ENCODE data around the gene CARD14.

CARD14 gene

DNA sequence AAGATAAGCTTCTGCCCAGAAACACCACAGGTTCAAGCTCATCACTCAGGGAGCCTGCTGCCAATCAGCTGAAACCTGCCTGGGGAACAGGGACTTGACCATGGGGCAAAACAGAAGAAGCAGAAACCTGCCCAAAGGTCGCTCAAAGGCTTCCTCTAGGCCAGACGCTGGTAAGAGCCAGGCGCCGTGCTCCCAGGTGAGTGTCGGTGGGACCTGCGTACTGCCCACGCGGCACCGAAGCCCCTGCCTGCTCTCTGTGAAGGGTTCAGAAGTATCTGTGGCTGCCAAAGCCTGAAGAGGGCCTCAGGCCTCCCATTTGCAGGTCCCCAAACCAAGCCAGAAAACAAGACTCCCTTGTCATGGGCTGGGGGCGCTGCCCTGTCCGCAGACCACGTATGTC is 39.9 kb downstream of the CARD14 start:
- no peak overlapping the region for H3K27ac Mint-ChIP-seq
- no peak overlapping the region for H3K4me3 Mint-ChIP-seq
- ATAC-seq: no peak
- peaks cover 40% of the 10 kb centered on the region for H3K36me3 Mint-ChIP-seq
- H3K4me1 Mint-ChIP-seq: peaks cover 12% of the 10 kb centered on the region
- H3K27me3 Mint-ChIP-seq: no peaks in the 10 kb centered on the region
- H3K9me3 Mint-ChIP-seq: no peaks in the 10 kb centered on the region

DNA sequence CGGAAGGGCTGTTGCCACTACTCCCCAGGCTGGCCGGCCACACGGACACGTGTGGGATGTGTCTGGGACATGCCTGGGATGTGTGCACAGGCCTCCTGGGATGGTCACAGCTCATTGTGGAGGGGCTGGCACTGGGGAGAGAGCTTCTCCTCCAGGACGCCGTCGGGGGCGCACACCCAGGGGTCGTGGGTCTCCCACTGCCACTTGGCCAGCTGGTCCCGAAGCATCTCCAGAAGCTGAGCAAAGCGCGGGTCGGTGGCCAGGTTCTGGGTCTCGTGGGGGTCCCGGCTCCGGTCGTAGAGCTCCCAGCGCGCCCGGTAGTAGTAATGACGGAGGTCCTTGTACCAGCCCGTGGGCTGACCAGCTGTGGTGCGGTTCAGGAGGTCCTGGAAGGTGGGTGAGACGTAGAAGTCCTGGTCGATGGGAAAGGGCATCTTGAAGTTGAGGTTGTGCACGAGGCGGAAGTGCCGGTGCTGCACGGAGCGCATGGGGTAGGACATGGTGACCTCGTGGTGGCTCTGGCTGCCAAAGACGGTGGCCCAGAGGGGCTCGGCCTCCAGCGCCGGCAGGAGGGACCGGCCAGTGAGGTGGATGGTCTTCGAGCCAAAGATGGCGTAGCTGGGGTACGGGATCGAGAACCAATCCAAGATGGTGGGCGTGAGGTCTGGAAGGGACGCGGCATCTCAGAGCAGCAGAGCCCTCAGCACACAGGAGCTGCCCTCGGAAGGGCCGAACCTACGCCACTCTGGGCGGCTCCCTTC is 40.7 kb downstream of the CARD14 start:
- no peaks in the 10 kb centered on the region for H3K27me3 Mint-ChIP-seq
- no peak for ATAC-seq
- H3K27ac Mint-ChIP-seq: no peak overlapping the region
- peaks cover 12% of the 10 kb centered on the region for H3K4me1 Mint-ChIP-seq
- H3K4me3 Mint-ChIP-seq: no peak overlapping the region
- H3K9me3 Mint-ChIP-seq: no peaks in the 10 kb centered on the region
- H3K36me3 Mint-ChIP-seq: peaks cover 47% of the 10 kb centered on the region

DNA sequence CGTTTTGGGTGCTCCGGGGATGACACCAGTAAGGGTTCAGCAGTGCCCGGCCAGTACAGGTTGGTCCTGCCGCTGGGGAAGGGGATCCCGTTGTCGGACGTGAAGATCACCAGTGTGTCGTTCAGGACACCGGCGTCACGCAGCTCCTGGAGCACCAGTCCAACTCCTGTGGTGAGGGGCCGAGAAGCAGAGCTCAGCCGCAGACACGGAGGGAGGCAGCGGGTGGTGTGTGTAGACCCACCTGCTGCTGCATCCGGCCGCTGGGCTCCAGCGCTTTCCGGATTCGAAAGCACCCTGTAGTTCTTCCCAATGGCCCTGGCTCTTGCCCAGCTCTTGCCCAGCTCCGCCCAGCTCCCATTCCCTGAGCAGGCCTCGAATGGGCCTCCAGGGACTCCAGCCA is 42.3 kb downstream of the CARD14 start:
- no peak for ATAC-seq
- Mint-ChIP-seq H3K36me3 (peaks cover 63% of the 10 kb centered on the region), H3K4me1 (peaks cover 19% of the 10 kb centered on the region), H3K4me3 (no peak overlapping the region), H3K27me3 (no peaks in the 10 kb centered on the region), H3K9me3 (no peaks in the 10 kb centered on the region), H3K27ac (no peak overlapping the region)

GRCh38 chr17:80212511-80212910 is 42.7 kb downstream of the CARD14 start:
- Mint-ChIP-seq H3K36me3 (peaks cover 67% of the 10 kb centered on the region), H3K27me3 (no peaks in the 10 kb centered on the region), H3K27ac (peak overlapping the region; percentile 82), H3K4me3 (no peak overlapping the region), H3K9me3 (no peaks in the 10 kb centered on the region), H3K4me1 (peaks cover 19% of the 10 kb centered on the region)
- no peak for ATAC-seq

DNA sequence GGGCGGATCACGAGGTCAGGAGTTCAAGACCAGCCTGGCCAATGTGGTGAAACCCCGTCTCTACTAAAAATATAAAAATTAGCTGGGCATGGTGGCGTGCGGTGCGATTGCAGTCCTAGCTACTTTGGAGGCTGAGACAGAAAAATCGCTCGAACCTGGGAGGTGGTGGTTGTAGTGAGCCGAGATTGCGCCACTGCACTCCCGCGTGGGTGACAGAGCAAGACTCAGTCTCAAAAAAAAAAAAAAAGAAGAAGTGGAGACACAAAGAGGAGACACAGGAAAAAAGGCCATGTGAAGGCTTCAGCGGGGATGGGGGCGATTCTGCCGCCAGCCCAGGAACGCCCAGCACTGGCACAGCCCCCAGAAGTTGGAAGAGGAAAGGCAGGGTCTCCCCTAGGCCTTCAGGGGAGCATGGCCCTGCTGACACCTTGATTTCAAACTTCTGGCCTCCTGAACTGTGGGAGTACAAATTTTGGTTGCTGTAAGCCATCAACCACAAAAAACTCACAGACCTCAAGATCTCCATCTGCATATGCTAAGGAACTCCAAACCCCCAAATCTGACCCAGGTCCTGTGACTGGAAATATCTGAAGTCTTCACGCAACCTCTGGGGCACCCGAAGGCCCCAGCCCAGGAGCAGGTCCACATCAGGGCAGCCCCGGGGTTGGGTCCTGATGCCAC is 43.3 kb downstream of the CARD14 start:
- H3K4me1 Mint-ChIP-seq: peaks cover 19% of the 10 kb centered on the region
- H3K4me3 Mint-ChIP-seq: no peak overlapping the region
- H3K9me3 Mint-ChIP-seq: no peaks in the 10 kb centered on the region
- peak; percentile 58 for ATAC-seq
- peak overlapping the region; percentile 82 for H3K27ac Mint-ChIP-seq
- peaks cover 69% of the 10 kb centered on the region for H3K36me3 Mint-ChIP-seq
- H3K27me3 Mint-ChIP-seq: no peaks in the 10 kb centered on the region

DNA sequence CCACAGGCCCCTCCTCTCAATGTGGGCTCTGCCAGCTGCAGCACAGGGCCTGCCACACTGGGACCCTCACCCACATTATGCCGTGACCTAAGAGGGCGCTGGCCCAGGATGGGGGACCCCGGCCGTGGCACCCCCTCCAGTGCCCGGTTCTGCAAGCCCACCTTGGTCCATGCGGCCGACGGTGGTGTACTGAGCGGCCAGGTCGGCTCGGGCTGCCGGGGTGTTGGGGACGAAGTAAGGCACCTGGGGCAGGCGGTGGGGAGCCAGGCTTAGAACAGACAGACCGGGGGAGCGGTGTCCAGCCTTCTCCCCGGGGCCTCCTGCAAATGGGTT is 43.8 kb downstream of the CARD14 start:
- H3K4me1 Mint-ChIP-seq: peaks cover 22% of the 10 kb centered on the region
- peaks cover 69% of the 10 kb centered on the region for H3K36me3 Mint-ChIP-seq
- H3K27me3 Mint-ChIP-seq: no peaks in the 10 kb centered on the region
- H3K9me3 Mint-ChIP-seq: no peaks in the 10 kb centered on the region
- H3K4me3 Mint-ChIP-seq: no peak overlapping the region
- peak overlapping the region; percentile 82 for H3K27ac Mint-ChIP-seq
- ATAC-seq: peak; percentile 6

DNA sequence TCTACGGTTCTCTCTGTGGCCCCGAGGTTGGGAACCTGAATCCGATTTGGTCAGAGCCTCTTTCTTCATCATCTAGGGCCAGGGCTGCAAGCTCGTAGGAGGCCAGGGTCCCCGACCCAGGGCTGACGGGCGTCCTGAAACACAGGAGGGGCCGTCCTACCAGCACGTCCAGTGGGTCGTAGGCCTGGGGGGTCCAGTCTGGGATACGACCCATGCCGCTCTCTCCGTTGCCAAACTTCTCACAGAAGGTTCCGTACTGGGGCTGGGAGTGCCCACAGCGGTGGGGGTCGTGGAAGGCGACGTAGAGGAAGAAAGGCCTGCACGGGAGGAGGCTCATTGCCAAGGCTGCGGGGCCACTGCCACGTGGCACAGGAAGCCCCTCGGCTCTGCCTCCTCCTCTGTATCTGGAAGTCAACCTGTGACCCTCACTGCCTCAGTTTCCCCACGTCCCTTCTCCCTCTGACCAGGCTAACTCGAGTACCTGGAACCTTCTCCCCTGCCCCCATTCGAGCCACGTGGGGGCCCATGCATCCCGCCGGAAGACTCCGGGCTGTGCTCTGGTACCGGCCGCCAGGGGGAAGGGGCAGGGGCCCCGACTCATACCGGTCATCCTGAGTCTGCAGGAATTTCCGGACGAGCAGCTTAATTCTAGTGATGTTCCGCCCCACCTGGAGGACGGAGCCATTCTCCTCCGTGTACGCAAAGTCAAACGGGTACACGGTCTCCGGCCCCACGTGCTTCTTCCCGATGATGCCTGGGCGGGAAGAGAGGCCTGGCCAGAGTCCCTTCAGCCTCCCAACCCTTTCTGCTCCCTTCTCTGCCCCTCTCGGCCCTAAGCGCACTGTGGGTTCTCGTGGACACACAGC is 44.4 kb downstream of the CARD14 start:
- H3K4me1 Mint-ChIP-seq: peaks cover 29% of the 10 kb centered on the region
- no peak overlapping the region for H3K4me3 Mint-ChIP-seq
- H3K9me3 Mint-ChIP-seq: no peaks in the 10 kb centered on the region
- no peaks in the 10 kb centered on the region for H3K27me3 Mint-ChIP-seq
- H3K36me3 Mint-ChIP-seq: peaks cover 67% of the 10 kb centered on the region
- no peak for ATAC-seq
- no peak overlapping the region for H3K27ac Mint-ChIP-seq

GRCh38 chr17:80214878-80215210 is 45.0 kb downstream of the CARD14 start:
- ATAC-seq: no peak
- H3K4me3 Mint-ChIP-seq: no peak overlapping the region
- no peak overlapping the region for H3K27ac Mint-ChIP-seq
- H3K9me3 Mint-ChIP-seq: no peaks in the 10 kb centered on the region
- H3K36me3 Mint-ChIP-seq: peaks cover 61% of the 10 kb centered on the region
- H3K27me3 Mint-ChIP-seq: no peaks in the 10 kb centered on the region
- peaks cover 35% of the 10 kb centered on the region for H3K4me1 Mint-ChIP-seq

GRCh38 chr17:80216473-80217456 is 46.9 kb downstream of the CARD14 start:
- no peak for ATAC-seq
- Mint-ChIP-seq H3K4me3 (no peak overlapping the region), H3K9me3 (no peaks in the 10 kb centered on the region), H3K27ac (no peak overlapping the region), H3K27me3 (no peaks in the 10 kb centered on the region), H3K36me3 (peaks cover 42% of the 10 kb centered on the region), H3K4me1 (peaks cover 42% of the 10 kb centered on the region)

- H3K9me3 Mint-ChIP-seq: no peaks in the 10 kb centered on the region
- H3K27ac Mint-ChIP-seq: no peak overlapping the region
- peaks cover 40% of the 10 kb centered on the region for H3K4me1 Mint-ChIP-seq
- no peak for ATAC-seq
- H3K4me3 Mint-ChIP-seq: no peak overlapping the region
- peaks cover 39% of the 10 kb centered on the region for H3K36me3 Mint-ChIP-seq
- H3K27me3 Mint-ChIP-seq: no peaks in the 10 kb centered on the region
Observed at GRCh38 chr17:80217703-80218362, 48.0 kb downstream of the CARD14 start.

DNA sequence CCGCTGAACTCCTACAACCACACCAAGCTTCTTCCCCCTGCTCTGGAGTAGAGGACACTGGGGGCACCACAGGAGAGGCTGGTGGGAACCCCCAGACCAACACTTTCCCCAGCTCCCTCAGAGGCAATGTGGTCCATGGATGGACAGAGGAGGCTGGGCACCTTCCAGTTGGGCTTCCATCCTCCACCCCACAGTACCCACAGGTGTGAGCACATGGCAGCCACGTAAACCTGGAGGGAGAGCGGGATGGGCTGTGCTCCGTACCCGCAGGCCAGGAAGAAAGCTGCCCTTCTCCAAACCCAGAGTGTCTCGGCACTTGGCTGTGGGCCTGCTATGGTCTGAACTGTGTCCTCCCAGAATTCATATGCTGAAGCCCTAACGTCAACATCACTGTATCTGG is 48.6 kb downstream of the CARD14 start:
- Mint-ChIP-seq H3K4me1 (peaks cover 40% of the 10 kb centered on the region), H3K36me3 (peaks cover 44% of the 10 kb centered on the region), H3K4me3 (peak overlapping the region; percentile 86), H3K27ac (peak overlapping the region; percentile 91), H3K27me3 (no peaks in the 10 kb centered on the region), H3K9me3 (no peaks in the 10 kb centered on the region)
- no peak for ATAC-seq

GRCh38 chr17:80219013-80219762 is 49.4 kb downstream of the CARD14 start:
- Mint-ChIP-seq H3K4me3 (peak overlapping the region; percentile 86), H3K36me3 (peaks cover 47% of the 10 kb centered on the region)

DNA sequence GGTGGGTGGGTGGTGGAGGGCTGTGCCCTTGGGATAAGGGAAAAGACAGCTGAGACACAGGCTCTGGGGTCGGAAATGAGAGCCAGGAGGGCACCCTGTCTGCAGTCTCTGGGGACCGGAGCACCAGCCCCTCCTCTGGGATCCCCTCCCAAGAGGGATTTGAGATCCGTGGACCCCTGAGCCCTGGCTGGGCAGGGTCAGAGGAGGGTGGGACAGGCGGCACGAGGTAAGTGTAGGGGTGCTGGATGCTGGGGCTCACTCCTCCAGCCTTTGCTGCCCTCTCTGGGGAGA is 49.9 kb downstream of the CARD14 start:
- H3K4me3 Mint-ChIP-seq: peak overlapping the region; percentile 86
- H3K9me3 Mint-ChIP-seq: peaks cover 4% of the 10 kb centered on the region
- peaks cover 43% of the 10 kb centered on the region for H3K36me3 Mint-ChIP-seq
- H3K4me1 Mint-ChIP-seq: peaks cover 45% of the 10 kb centered on the region
- no peaks in the 10 kb centered on the region for H3K27me3 Mint-ChIP-seq
- peak; percentile 61 for ATAC-seq
- peak overlapping the region; percentile 91 for H3K27ac Mint-ChIP-seq

More at GRCh38 chr17:80219013-80219762, 49.4 kb downstream of the CARD14 start:
- peak overlapping the region; percentile 91 for H3K27ac Mint-ChIP-seq
- ATAC-seq: peak; percentile 92
- H3K9me3 Mint-ChIP-seq: peaks cover 4% of the 10 kb centered on the region
- peaks cover 43% of the 10 kb centered on the region for H3K4me1 Mint-ChIP-seq
- H3K27me3 Mint-ChIP-seq: no peaks in the 10 kb centered on the region

Measured in stimulated activated memory B cell treated with anti-CD40 and anti-IgM and Interleukin-4, amounts not matched to agents 10 μg/mL and 1 μg/mL and 100 μg/mL, for 72 hours (primary cell).